Measurements from ENCODE around the gene GNGT1.

GNGT1 gene

DNA sequence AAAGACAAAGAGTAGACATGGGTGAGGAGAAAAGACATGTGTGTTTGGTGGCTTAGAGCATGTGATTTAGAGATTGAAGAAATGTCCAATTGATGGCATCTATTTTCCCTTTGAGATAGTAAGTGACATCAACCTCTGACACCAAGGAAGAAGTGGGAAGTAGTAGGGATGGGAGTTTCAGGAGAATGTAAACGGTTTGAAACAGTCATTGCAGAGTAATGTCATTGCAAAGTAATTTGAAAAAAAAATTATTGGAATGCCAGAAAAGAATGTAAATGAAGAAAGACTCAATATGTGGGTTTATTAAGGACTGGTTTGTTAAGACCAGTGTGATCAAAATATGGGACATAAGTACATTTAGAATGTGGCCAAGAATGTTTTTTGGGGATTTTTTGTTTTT lies 41.7 kb downstream of the GNGT1 start:
- peak in 1 of 2 donors; percentile 69 for DNase-seq (ENCODE audit: low read depth in 2 of 2)
- TF ChIP-seq, protein P1, sequence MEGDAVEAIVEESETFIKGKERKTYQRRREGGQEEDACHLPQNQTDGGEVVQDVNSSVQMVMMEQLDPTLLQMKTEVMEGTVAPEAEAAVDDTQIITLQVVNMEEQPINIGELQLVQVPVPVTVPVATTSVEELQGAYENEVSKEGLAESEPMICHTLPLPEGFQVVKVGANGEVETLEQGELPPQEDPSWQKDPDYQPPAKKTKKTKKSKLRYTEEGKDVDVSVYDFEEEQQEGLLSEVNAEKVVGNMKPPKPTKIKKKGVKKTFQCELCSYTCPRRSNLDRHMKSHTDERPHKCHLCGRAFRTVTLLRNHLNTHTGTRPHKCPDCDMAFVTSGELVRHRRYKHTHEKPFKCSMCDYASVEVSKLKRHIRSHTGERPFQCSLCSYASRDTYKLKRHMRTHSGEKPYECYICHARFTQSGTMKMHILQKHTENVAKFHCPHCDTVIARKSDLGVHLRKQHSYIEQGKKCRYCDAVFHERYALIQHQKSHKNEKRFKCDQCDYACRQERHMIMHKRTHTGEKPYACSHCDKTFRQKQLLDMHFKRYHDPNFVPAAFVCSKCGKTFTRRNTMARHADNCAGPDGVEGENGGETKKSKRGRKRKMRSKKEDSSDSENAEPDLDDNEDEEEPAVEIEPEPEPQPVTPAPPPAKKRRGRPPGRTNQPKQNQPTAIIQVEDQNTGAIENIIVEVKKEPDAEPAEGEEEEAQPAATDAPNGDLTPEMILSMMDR (IDR thresholded peaks at IDR 0.05; ENCODE audit: low read depth, low read length): no peak
- H3K4me3 ChIP-seq (replicated peaks in 1 of 2; ENCODE audit: low read depth in 2 of 2, low read length in 2 of 2): no peak overlapping the region

- H3K4me3 ChIP-seq (replicated peaks in 1 of 2; ENCODE audit: low read depth in 2 of 2, low read length in 2 of 2): no peak overlapping the region
- no peak for DNase-seq (ENCODE audit: low read depth in 2 of 2)
- TF ChIP-seq, protein P1 (IDR thresholded peaks at IDR 0.05; ENCODE audit: low read depth, low read length): no peak
Measured at GRCh38 chr7:93948873-93949272, 42.5 kb downstream of the GNGT1 start.

DNA sequence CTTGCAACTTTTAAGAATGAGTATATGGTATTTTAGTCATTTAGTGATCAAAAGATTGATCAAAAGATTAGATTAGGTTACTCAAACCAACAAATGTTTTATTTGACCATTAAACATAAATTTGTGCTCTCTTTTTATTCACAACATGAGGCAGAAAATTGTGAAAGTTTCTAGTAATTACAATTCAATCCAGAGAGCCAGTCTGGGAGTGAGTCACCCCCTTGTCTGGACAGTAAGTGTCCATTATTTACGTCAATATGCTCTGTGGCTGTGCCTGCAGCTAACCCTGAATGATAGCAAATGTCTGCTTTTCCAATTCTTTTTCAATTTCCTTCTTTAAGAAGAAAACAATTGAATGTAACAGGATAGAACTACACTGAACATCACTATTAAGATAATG lies 43.1 kb downstream of the GNGT1 start:
- no peak overlapping the region for H3K4me3 ChIP-seq (replicated peaks in 1 of 2; ENCODE audit: low read depth in 2 of 2, low read length in 2 of 2)
- DNase-seq (ENCODE audit: low read depth in 2 of 2): peak; percentile 72 to 93
- TF ChIP-seq, protein P1 (IDR thresholded peaks at IDR 0.05; ENCODE audit: low read depth, low read length): no peak

- H3K4me3 ChIP-seq (replicated peaks in 1 of 2; ENCODE audit: low read depth in 2 of 2, low read length in 2 of 2): no peak overlapping the region
- DNase-seq (ENCODE audit: low read depth in 2 of 2): no peak
- TF ChIP-seq, protein P1 (IDR thresholded peaks at IDR 0.05; ENCODE audit: low read depth, low read length): no peak
Measured at GRCh38 chr7:93955304-93955703, 48.9 kb downstream of the GNGT1 start.

GRCh38 chr7:93957767-93958166 lies 51.4 kb downstream of the GNGT1 start:
- no peak for DNase-seq (ENCODE audit: low read depth in 2 of 2)
- H3K4me3 ChIP-seq (replicated peaks in 1 of 2; ENCODE audit: low read depth in 2 of 2, low read length in 2 of 2): no peak overlapping the region
- TF ChIP-seq, protein P1 (IDR thresholded peaks at IDR 0.05; ENCODE audit: low read depth, low read length): no peak

DNA sequence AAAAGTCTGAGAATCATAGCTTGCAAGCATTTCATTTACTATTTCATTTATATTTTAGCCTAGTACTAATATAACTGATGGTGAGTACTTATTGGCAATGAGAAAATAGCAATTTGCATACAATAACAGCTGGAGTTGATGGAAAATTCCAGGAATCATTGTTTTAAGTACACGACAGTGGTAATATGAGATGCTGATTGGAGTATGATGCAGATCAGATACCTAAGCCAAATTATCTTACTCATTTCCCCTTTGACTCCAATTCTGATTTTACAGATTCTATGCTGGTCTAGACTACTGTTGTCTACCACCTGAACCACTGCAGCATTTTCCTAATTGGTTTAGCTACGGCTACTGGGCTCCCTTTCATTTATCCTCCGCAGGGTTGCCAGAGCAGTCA lies 51.8 kb downstream of the GNGT1 start:
- peak in 1 of 2 donors; percentile 65 for DNase-seq (ENCODE audit: low read depth in 2 of 2)
- TF ChIP-seq, protein P1 (IDR thresholded peaks at IDR 0.05; ENCODE audit: low read depth, low read length): no peak
- H3K4me3 ChIP-seq (replicated peaks in 1 of 2; ENCODE audit: low read depth in 2 of 2, low read length in 2 of 2): no peak overlapping the region

- TF ChIP-seq, protein P1 (IDR thresholded peaks at IDR 0.05; ENCODE audit: low read depth, low read length): no peak
- DNase-seq (ENCODE audit: low read depth in 2 of 2): no peak
- H3K4me3 ChIP-seq (replicated peaks in 1 of 2; ENCODE audit: low read depth in 2 of 2, low read length in 2 of 2): no peak overlapping the region
Measured at GRCh38 chr7:93958651-93959050, 52.3 kb downstream of the GNGT1 start.
